ENCODE results near the gene GP9. TPM values are rescaled to one million over a fixed set of nuclear protein-coding genes. Genes with fewer than 3 reads are reported as not detected.

GP9 gene
- total RNA-seq, 3 donors from 2014 or later (not counting 1 experiment from before 2014, with no cell fraction given) = 0.86 to 8.6 (median 3.8) TPM

DNA sequence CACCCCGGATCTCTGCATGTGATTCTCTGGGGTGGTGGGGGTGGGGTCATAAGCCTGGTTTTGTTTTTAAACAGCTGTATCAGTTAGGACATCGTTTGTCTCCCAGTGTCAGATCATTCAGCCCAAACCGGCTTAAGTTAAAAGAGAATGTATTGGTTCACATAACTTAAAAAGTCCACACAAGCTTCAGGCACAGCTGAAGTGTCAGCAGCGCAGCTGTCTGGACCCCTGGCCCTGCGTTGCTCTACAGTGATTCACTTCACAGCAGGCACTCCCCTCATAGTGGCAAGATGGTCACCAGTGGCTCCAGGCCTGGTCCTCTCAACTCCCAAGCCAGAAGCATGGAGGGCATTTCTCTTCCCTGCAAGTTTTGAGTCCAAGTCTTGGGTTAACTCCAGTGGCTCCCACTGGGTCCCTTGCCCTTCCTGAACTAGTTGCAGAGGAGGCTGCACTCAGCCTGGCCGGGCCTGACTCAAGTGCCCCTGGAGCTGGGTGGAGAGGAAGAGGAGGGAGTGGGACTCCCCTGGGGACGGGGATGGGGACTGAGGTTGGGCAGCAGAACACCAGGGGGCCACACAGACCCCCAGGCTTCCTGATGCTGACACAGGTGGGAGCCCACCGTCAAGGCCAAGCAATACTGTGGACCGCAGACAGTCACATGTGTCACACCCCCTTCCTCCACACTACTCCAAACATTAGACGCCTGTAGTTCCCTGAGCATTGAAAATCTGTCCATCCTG lies 28.9 kb upstream of the GP9 start:
- Mint-ChIP-seq H3K27ac (no peak overlapping the region), H3K27me3 (ENCODE audit: low read depth in 2 of 2) (no peaks in the 10 kb centered on the region), H3K9me3 (no peaks in the 10 kb centered on the region), H3K4me3 (no peak overlapping the region), H3K36me3 (no peaks in the 10 kb centered on the region), H3K4me1 (peaks cover 3 to 5% of the 10 kb centered on the region in 2 donors)
- WGBS (ENCODE audit: insufficient coverage) = 93% methylated on average over 10 of the region's 10 CpGs
- Histone ChIP-seq H3K27ac (ENCODE audit: low read length) (no peak overlapping the region), H3K4me1 (ENCODE audit: control insufficient read depth, insufficient read depth, low read length) (peaks cover 15% of the 10 kb centered on the region), H3K4me3 (ENCODE audit: low read length) (no peak overlapping the region), H3K9me3 (ENCODE audit: control insufficient read depth, insufficient read depth, low read length) (no peaks in the 10 kb centered on the region), H3K27me3 (ENCODE audit: control insufficient read depth, insufficient read depth, low read length) (no peaks in the 10 kb centered on the region), H3K36me3 (ENCODE audit: control insufficient read depth, insufficient read depth, low read length) (no peaks in the 10 kb centered on the region)
- no peak for TF ChIP-seq CTCF (IDR thresholded peaks at IDR 0.05)
- DNase-seq (no peak), ATAC-seq (no peak)
- intact Hi-C loops (cut with micrococcal nuclease) = no loop called here

- intact Hi-C loops (cut with micrococcal nuclease) = no loop called here
- H3K27ac ChIP-seq (ENCODE audit: low read length) = no peak overlapping the region
- H3K4me3 ChIP-seq (ENCODE audit: low read length) = no peak overlapping the region
- Mint-ChIP-seq H3K27me3 (ENCODE audit: low read depth in 2 of 2) (no peaks in the 10 kb centered on the region), H3K27ac (no peak overlapping the region), H3K9me3 (no peaks in the 10 kb centered on the region), H3K4me1 (no peaks in the 10 kb centered on the region), H3K36me3 (no peaks in the 10 kb centered on the region), H3K4me3 (no peak overlapping the region)
- no peak for TF ChIP-seq CTCF (IDR thresholded peaks at IDR 0.05)
- no peaks in the 10 kb centered on the region for H3K27me3 ChIP-seq (ENCODE audit: control insufficient read depth, insufficient read depth, low read length)
- H3K36me3 ChIP-seq (ENCODE audit: control insufficient read depth, insufficient read depth, low read length) = no peaks in the 10 kb centered on the region
- peaks cover 7% of the 10 kb centered on the region for H3K4me1 ChIP-seq (ENCODE audit: control insufficient read depth, insufficient read depth, low read length)
- WGBS (ENCODE audit: insufficient coverage) = 92% methylated on average over 14 of the region's 14 CpGs
- ATAC-seq (no peak), DNase-seq (no peak)
- no peaks in the 10 kb centered on the region for H3K9me3 ChIP-seq (ENCODE audit: control insufficient read depth, insufficient read depth, low read length)
Measured at GRCh38 chr3:129032716-129033115, 27.9 kb upstream of the GP9 start.

DNA sequence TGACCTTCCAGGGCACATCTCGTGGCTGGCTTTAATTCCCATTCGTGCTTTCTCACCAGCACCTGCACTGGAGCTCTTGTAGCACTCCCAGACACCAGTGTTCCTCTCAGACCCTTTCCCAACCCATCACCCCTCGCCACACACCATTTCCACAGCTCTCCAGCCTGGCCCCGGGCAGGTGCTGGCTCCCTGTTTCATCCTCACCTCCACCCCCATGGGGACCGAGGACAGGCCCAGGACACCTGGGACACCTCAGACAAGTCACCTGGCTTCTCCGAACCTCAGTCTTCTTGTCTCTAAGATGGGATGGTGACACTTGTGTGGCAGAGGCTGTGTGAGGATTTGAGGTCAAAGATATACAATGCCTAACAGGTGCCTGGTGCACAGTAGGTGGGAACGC lies 27.4 kb upstream of the GP9 start:
- 92% methylated on average over 6 of the region's 7 CpGs for WGBS (ENCODE audit: insufficient coverage)
- ATAC-seq = no peak
- H3K4me3 ChIP-seq (ENCODE audit: low read length) = no peak overlapping the region
- Mint-ChIP-seq H3K27ac (peak overlapping the region in 1 of 2 donors; percentile 46), H3K27me3 (ENCODE audit: low read depth in 2 of 2) (no peaks in the 10 kb centered on the region), H3K9me3 (no peaks in the 10 kb centered on the region), H3K36me3 (no peaks in the 10 kb centered on the region), H3K4me1 (no peaks in the 10 kb centered on the region), H3K4me3 (no peak overlapping the region)
- H3K4me1 ChIP-seq (ENCODE audit: control insufficient read depth, insufficient read depth, low read length) = peaks cover 7% of the 10 kb centered on the region
- H3K36me3 ChIP-seq (ENCODE audit: control insufficient read depth, insufficient read depth, low read length) = no peaks in the 10 kb centered on the region
- intact Hi-C loops (cut with micrococcal nuclease) = no loop called here
- H3K27ac ChIP-seq (ENCODE audit: low read length) = no peak overlapping the region
- no peaks in the 10 kb centered on the region for H3K27me3 ChIP-seq (ENCODE audit: control insufficient read depth, insufficient read depth, low read length)
- DNase-seq = no peak
- no peak for TF ChIP-seq CTCF (IDR thresholded peaks at IDR 0.05)
- no peaks in the 10 kb centered on the region for H3K9me3 ChIP-seq (ENCODE audit: control insufficient read depth, insufficient read depth, low read length)
